Neural progenitor cell (in vitro differentiated cells): ENCODE measurements around the gene HEY2. TPM values are rescaled to one million over a fixed set of nuclear protein-coding genes. Genes with fewer than 3 reads are reported as not detected.

Source experiments
- DNase-seq: peaks from one replicate; pipeline ENCODE4 v3.0.0-alpha.2; 2016; ENCODE audit warnings: low spot score
- H2AFZ ChIP-seq: fragments of 200-600 bp; sonication (generic); replicated peaks from 2 replicates; pipeline ENCODE4 v1.6.1; 2016; ENCODE audit warnings: antibody characterized with exemption
- H3F3A ChIP-seq: fragments of 200-600 bp; sonication (generic); 2 replicates; pipeline ENCODE4 v1.6.1; 2016; ENCODE audit warnings: antibody characterized with exemption, low read depth
- H3K27ac ChIP-seq: fragments of 200-600 bp; sonication (generic); 2 replicates; pipeline ENCODE4 v1.5.1; 2016; ENCODE audit warnings: mild to moderate bottlenecking
- H3K27me3 ChIP-seq: fragments of 200-600 bp; sonication (generic); 2 replicates; pipeline ENCODE4 v1.6.1; 2016; ENCODE audit warnings: mild to moderate bottlenecking, moderate library complexity
- H3K36me3 ChIP-seq: fragments of 200-600 bp; sonication (generic); 2 replicates; pipeline ENCODE4 v1.5.1; 2016
- H3K4me1 ChIP-seq: fragments of 200-600 bp; sonication (generic); 2 replicates; pipeline ENCODE4 v1.6.1; 2016; ENCODE audit warnings: mixed run types
- H3K4me2 ChIP-seq: fragments of 200-600 bp; sonication (generic); 2 replicates; pipeline ENCODE4 v1.6.1; 2016
- H3K4me3 ChIP-seq: fragments of 200-600 bp; sonication (generic); 2 replicates; pipeline ENCODE4 v1.5.1; 2016
- H3K79me2 ChIP-seq: fragments of 200-600 bp; sonication (generic); 2 replicates; pipeline ENCODE4 v1.6.1; 2016; ENCODE audit warnings: low read depth
- H3K9ac ChIP-seq: fragments of 200-600 bp; sonication (generic); 2 replicates; pipeline ENCODE4 v1.6.1; 2016
- H3K9me3 ChIP-seq: fragments of 200-600 bp; sonication (generic); 2 replicates; pipeline ENCODE4 v1.5.1; 2016; ENCODE audit warnings: low read depth
- H4K20me1 ChIP-seq: fragments of 200-600 bp; sonication (generic); 2 replicates; pipeline ENCODE4 v1.6.1; 2016; ENCODE audit warnings: low read depth
- H3K27ac Mint-ChIP-seq: 3 replicates; pipeline ENCODE4 v1.8.0; 2021; ENCODE audit warnings: mixed read lengths
- H3K27me3 Mint-ChIP-seq: 2 replicates; pipeline ENCODE4 v1.8.0; 2022; ENCODE audit warnings: low read depth, mild to moderate bottlenecking, inconsistent platforms, moderate library complexity, mixed read lengths; ENCODE audit not compliant: insufficient read depth
- H3K36me3 Mint-ChIP-seq: 3 replicates; pipeline ENCODE4 v1.8.0; 2021; ENCODE audit warnings: mixed read lengths
- H3K4me1 Mint-ChIP-seq: 3 replicates; pipeline ENCODE4 v1.8.0; 2021; ENCODE audit warnings: mixed read lengths
- H3K4me3 Mint-ChIP-seq: 3 replicates; pipeline ENCODE4 v1.8.0; 2021; ENCODE audit warnings: mild to moderate bottlenecking, moderate library complexity, mixed read lengths
- H3K9me3 Mint-ChIP-seq: 3 replicates; pipeline ENCODE4 v1.8.0; 2020; ENCODE audit warnings: mixed read lengths
- EZH2 ChIP-seq: fragments of 200-600 bp; sonication (generic); IDR thresholded peaks from 2 replicates; pipeline ENCODE4 v1.6.1; 2017; ENCODE audit warnings: antibody characterized with exemption, mild to moderate bottlenecking, moderate library complexity
- EZH2phosphoT487 ChIP-seq: fragments of 200-600 bp; sonication (generic); IDR thresholded peaks from 2 replicates; pipeline ENCODE4 v1.6.1; 2017; ENCODE audit warnings: antibody characterized with exemption
- total RNA-seq: library from RNA; depleted of rRNA; stranded (reverse); fragments of >200 nt; gene quantifications from 2 replicates; pipeline ENCODE4 v1.2.3, GENCODE V29; 2015; ENCODE audit warnings: low replicate concordance
- TF ChIP-seq, protein P1 (sequence below): fragments of 200-600 bp; sonication (generic); IDR thresholded peaks from 2 replicates; pipeline ENCODE4 v1.5.1; 2017; ENCODE audit warnings: antibody characterized with exemption, mild to moderate bottlenecking

HEY2 gene
- total RNA-seq, 1 donor from 2014 or later, result 1.1 TPM

DNA sequence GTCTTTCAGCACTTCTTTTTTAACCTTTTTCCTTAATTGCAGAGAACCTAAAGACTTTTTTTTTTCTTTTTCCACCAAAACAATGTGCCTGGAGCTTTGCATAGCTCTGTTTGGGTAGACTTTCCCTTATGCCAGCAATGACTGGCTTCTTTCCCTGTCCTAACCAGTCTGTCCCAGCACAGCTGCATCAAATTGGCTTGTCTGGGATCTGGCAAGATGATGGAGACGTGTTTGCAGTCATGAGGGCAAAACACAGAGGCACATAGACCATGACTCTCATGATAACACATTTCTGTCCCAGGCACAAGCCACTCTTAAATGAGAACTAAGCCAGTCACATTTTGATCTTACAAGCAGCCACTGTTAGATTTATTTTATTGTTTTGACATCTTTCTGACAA lies 16.5 kb downstream of the HEY2 start:
- H3K9me3 ChIP-seq, result no peaks in the 10 kb centered on the region
- Mint-ChIP-seq H3K27ac (no peak overlapping the region), H3K9me3 (peaks cover 3% of the 10 kb centered on the region), H3K4me3 (no peak overlapping the region), H3K4me1 (peaks cover 3% of the 10 kb centered on the region), H3K27me3 (peaks cover 8% of the 10 kb centered on the region), H3K36me3 (no peaks in the 10 kb centered on the region)
- no peaks in the 10 kb centered on the region for H3K27me3 ChIP-seq
- no peaks in the 10 kb centered on the region for H3K79me2 ChIP-seq
- H3K9ac ChIP-seq, result no peak overlapping the region
- H3K36me3 ChIP-seq, result no peaks in the 10 kb centered on the region
- H3F3A ChIP-seq, result no peaks in the 10 kb centered on the region
- no peak overlapping the region for H3K4me2 ChIP-seq
- no peak for TF ChIP-seq EZH2phosphoT487
- TF ChIP-seq EZH2, result no peak
- TF ChIP-seq, protein P1, sequence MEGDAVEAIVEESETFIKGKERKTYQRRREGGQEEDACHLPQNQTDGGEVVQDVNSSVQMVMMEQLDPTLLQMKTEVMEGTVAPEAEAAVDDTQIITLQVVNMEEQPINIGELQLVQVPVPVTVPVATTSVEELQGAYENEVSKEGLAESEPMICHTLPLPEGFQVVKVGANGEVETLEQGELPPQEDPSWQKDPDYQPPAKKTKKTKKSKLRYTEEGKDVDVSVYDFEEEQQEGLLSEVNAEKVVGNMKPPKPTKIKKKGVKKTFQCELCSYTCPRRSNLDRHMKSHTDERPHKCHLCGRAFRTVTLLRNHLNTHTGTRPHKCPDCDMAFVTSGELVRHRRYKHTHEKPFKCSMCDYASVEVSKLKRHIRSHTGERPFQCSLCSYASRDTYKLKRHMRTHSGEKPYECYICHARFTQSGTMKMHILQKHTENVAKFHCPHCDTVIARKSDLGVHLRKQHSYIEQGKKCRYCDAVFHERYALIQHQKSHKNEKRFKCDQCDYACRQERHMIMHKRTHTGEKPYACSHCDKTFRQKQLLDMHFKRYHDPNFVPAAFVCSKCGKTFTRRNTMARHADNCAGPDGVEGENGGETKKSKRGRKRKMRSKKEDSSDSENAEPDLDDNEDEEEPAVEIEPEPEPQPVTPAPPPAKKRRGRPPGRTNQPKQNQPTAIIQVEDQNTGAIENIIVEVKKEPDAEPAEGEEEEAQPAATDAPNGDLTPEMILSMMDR, result no peak
- H2AFZ ChIP-seq, result no peak overlapping the region
- H3K4me3 ChIP-seq, result no peak overlapping the region
- no peak for DNase-seq
- no peaks in the 10 kb centered on the region for H4K20me1 ChIP-seq
- no peak overlapping the region for H3K27ac ChIP-seq
- no peaks in the 10 kb centered on the region for H3K4me1 ChIP-seq

- peaks cover 3% of the 10 kb centered on the region for H3K4me1 Mint-ChIP-seq
- no peak overlapping the region for H3K9ac ChIP-seq
- no peaks in the 10 kb centered on the region for H3K36me3 Mint-ChIP-seq
- no peaks in the 10 kb centered on the region for H3K79me2 ChIP-seq
- no peaks in the 10 kb centered on the region for H3K27me3 ChIP-seq
- no peak overlapping the region for H3K4me2 ChIP-seq
- DNase-seq, result no peak
- H2AFZ ChIP-seq, result no peak overlapping the region
- no peak overlapping the region for H3K4me3 ChIP-seq
- H3K4me1 ChIP-seq, result no peaks in the 10 kb centered on the region
- TF ChIP-seq EZH2phosphoT487, result no peak
- TF ChIP-seq, protein P1, result no peak
- no peak for TF ChIP-seq EZH2
- H3K27ac ChIP-seq, result no peak overlapping the region
- H3K9me3 Mint-ChIP-seq, result peaks cover 3% of the 10 kb centered on the region
- H3F3A ChIP-seq, result no peaks in the 10 kb centered on the region
- H3K36me3 ChIP-seq, result no peaks in the 10 kb centered on the region
- H3K27ac Mint-ChIP-seq, result no peak overlapping the region
- no peaks in the 10 kb centered on the region for H3K9me3 ChIP-seq
- H3K4me3 Mint-ChIP-seq, result no peak overlapping the region
- H3K27me3 Mint-ChIP-seq, result peaks cover 8% of the 10 kb centered on the region
- H4K20me1 ChIP-seq, result no peaks in the 10 kb centered on the region
Measured at GRCh38 chr6:125766641-125767040, 17.2 kb downstream of the HEY2 start.

DNA sequence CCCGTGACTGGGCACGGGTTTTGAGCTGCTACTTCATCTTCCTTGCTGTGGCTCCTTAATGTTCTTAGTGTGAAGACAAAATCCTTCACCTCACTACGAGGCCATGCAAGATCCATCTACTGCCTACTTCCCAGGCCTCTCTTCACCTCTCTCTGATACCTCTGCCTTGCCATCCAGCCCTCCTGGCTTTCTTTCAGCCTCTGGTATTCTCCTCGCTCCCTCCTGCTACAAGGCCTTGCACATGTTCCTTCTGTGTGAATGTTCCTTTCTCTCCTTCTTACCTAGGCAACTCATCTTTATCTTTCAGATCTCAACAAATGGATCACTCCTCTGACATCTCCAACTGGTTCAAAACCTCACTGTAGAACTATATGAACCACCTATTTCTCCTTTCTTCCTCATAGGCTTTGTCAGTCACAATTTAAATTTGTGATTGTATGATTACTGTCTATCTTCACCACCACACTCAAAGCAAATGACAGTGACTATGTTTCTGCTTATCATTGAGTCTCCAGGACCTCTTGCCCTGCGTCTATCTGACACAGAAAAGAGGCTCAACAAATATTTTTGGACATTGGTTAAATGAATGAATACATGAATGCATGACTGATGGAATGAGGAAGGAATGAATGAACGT lies 19.8 kb downstream of the HEY2 start:
- no peak overlapping the region for H3K27ac ChIP-seq
- TF ChIP-seq, protein P1, result no peak
- TF ChIP-seq EZH2phosphoT487, result no peak
- no peak for TF ChIP-seq EZH2

More for the DNA sequence above, 19.8 kb downstream of the HEY2 start:
- Histone ChIP-seq H4K20me1 (no peaks in the 10 kb centered on the region), H3K36me3 (no peaks in the 10 kb centered on the region), H3K9ac (no peak overlapping the region), H3K9me3 (no peaks in the 10 kb centered on the region), H2AFZ (peak overlapping the region; percentile 13), H3K27me3 (no peaks in the 10 kb centered on the region), H3K4me3 (no peak overlapping the region), H3K4me1 (no peaks in the 10 kb centered on the region), H3K79me2 (no peaks in the 10 kb centered on the region), H3K4me2 (no peak overlapping the region), H3F3A (no peaks in the 10 kb centered on the region)
- peaks cover under 1% of the 10 kb centered on the region for H3K4me1 Mint-ChIP-seq
- no peak overlapping the region for H3K4me3 Mint-ChIP-seq
- DNase-seq, result no peak
- no peaks in the 10 kb centered on the region for H3K36me3 Mint-ChIP-seq
- peaks cover 6% of the 10 kb centered on the region for H3K9me3 Mint-ChIP-seq
- peaks cover 8% of the 10 kb centered on the region for H3K27me3 Mint-ChIP-seq
- H3K27ac Mint-ChIP-seq, result no peak overlapping the region
